ENCODE measurements around the gene CPLX3.

DNA sequence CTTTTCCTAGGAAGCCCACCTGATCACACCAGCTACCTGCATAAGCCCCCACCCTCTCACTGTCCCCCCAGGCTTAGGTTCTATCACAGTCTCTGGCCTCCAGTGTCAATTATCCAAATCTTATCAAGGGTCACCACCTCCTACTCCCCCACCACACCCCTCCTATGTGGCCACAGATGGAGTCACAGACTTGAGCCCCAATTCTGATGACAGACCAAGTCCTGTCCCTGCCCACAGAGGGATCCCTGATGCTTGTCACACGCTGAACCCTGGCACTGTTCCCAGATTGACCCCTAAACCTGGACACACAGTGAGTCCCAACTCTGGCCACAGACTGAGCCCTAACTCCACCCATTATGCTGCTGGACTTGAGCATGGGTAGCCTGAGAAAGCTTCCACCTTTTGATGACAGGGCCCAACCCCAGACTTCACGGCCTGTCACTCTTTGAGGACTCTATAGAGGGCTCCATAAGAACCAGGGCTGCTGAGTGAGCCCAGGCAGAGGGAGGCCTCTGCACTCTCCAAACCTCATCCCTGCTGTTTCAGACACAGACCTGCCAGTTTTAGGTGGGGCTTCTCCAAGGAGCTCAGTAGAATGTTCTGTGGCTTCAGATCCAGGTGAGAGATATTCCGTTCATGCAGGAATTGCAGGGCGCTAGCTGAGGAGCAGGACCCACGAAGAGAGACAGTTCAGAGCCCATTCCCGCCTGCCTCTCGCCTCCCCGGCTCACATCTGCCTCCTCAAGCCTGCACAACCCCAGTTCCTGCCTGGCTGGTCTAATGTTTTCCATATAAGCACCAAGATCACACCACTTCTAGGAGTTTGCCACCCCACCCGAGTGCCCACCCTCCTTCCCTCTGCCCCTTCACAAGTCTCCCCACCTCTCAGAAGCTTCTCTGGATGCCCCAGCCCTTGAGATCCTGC is 14.7 kb downstream of the CPLX3 start:
- TF ChIP-seq, protein P1, sequence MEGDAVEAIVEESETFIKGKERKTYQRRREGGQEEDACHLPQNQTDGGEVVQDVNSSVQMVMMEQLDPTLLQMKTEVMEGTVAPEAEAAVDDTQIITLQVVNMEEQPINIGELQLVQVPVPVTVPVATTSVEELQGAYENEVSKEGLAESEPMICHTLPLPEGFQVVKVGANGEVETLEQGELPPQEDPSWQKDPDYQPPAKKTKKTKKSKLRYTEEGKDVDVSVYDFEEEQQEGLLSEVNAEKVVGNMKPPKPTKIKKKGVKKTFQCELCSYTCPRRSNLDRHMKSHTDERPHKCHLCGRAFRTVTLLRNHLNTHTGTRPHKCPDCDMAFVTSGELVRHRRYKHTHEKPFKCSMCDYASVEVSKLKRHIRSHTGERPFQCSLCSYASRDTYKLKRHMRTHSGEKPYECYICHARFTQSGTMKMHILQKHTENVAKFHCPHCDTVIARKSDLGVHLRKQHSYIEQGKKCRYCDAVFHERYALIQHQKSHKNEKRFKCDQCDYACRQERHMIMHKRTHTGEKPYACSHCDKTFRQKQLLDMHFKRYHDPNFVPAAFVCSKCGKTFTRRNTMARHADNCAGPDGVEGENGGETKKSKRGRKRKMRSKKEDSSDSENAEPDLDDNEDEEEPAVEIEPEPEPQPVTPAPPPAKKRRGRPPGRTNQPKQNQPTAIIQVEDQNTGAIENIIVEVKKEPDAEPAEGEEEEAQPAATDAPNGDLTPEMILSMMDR (IDR thresholded peaks at IDR 0.05) = no peak
- TF ChIP-seq POLR2A (IDR thresholded peaks at IDR 0.05) = no peak

Data from uterus (tissue), 2 donors.